Stimulated activated CD8-positive, alpha-beta memory T cell treated with anti-CD3 and anti-CD28 coated beads, Interleukin-15, amount 100 ng/mL, for 4 hours (primary cell): Measurements from ENCODE around the gene HOXD1.

ENCODE experiments used
- DNase-seq, 2 donors: peaks; one replicate each; pipeline ENCODE4 v3.0.0-alpha.2; 2020; ENCODE audit warnings: low read depth in 2 of 2

Gene HOXD1

DNA sequence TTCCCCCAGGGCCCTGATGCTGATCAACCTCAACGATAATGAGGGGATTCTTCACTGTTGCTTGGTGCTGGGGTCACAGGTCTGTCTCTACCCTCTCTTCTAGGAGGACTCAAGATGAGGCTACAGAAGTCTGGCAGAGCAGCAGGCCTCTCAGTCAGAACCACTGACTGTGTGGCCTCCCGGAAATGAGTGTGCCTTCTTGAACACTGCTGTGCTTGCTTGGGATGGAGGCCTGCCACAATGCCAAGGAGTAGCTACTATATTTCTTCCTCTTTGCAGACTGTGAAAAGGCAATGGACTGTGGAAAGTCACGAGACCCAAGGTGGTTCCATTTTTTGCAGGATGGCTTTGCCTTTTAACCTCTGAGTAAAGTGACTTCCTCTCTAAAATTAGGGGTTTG is 5.8 kb upstream of the HOXD1 start:
- no peak for DNase-seq

DNA sequence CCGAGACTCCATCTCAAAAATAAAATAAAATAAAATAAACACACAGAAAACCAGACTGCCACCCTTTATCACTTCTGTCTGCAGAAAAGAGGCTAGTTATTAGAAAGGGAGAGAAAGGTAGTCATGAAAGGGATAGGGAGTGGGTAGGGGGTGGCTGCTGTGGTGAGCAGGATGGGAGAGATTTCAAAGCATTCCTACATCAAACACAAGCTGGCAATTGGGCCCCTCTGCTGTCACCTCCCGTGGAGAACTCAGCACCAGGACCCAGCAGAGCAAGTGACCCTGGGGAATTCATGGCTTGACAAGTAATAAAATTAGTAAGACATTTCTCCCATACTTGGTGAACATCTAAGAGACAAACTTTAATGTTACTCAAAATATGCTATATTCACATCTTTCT is 3.7 kb upstream of the HOXD1 start:
- DNase-seq, result no peak

DNA sequence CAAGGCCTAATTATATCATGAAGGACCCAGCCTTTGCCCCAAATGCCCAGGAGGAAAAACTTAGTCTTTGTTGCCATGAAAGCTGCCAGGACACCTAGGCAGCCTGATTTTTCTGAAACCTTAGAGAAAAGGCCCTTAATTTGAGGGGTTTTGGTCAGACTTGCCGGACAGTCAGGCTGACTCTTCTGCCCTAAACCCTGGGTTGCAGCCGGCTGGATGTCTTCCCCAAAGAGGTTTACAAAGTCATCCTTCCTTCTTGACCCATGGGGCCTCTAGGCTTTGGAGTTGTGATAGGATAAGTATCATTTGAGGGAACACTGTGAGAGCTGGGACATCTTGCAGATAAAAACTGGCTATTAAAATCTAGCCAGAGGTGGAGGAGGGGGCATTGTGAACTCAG is 2.4 kb upstream of the HOXD1 start:
- DNase-seq, result no peak

DNA sequence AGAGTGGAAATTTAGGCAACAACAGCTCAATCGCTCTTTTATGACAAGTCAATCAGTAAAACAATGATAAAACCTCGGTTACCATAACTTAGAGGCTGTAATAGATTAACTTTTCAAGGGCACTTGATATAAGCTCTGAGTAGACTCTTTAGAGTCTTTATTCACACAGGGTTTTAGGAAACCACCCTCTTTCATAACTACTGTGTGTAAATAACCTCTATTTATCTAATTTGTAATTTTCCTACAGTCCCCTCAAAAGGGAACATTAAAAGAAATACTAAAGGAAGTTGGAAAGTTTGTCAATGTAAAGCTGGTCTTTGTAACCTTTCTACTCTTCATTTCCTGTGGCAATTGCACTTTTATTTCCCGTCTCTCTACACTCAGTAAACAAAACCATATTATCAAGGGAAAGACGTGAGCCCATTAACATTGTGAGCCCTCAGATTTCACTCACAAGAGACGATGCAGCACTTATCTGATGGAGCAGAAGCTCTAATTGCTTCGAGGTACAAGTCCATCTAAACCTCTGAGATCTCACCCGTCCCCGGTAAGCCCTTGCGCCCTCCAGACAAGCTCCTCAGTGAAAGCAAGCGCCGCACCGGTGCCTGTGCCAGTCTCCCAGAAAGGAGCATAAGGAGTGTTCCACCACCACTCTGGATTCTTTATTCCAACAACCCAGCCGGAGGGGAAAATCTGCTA is 1.1 kb upstream of the HOXD1 start:
- no peak for DNase-seq

DNA sequence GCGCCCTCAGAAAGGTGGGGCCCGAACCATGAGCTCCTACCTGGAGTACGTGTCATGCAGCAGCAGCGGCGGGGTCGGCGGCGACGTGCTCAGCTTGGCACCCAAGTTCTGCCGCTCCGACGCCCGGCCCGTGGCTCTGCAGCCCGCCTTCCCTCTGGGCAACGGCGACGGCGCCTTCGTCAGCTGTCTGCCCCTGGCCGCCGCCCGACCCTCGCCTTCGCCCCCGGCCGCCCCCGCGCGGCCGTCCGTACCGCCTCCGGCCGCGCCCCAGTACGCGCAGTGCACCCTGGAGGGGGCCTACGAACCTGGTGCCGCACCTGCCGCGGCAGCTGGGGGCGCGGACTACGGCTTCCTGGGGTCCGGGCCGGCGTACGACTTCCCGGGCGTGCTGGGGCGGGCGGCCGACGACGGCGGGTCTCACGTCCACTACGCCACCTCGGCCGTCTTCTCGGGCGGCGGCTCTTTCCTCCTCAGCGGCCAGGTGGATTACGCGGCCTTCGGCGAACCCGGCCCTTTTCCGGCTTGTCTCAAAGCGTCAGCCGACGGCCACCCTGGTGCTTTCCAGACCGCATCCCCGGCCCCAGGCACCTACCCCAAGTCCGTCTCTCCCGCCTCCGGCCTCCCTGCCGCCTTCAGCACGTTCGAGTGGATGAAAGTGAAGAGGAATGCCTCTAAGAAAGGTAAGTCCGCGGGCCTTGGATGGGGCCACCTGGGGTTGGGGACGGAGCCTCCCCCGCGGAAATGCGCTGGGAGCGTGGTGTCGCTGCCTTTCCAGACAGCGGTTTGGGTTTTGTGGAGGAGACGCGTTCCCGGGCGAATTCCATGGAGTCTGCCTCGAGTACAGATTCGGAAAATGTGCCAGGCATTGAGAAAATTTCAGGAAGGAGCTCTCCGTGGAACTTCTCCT is 559 bp downstream of the HOXD1 start:
- DNase-seq, result no peak

DNA sequence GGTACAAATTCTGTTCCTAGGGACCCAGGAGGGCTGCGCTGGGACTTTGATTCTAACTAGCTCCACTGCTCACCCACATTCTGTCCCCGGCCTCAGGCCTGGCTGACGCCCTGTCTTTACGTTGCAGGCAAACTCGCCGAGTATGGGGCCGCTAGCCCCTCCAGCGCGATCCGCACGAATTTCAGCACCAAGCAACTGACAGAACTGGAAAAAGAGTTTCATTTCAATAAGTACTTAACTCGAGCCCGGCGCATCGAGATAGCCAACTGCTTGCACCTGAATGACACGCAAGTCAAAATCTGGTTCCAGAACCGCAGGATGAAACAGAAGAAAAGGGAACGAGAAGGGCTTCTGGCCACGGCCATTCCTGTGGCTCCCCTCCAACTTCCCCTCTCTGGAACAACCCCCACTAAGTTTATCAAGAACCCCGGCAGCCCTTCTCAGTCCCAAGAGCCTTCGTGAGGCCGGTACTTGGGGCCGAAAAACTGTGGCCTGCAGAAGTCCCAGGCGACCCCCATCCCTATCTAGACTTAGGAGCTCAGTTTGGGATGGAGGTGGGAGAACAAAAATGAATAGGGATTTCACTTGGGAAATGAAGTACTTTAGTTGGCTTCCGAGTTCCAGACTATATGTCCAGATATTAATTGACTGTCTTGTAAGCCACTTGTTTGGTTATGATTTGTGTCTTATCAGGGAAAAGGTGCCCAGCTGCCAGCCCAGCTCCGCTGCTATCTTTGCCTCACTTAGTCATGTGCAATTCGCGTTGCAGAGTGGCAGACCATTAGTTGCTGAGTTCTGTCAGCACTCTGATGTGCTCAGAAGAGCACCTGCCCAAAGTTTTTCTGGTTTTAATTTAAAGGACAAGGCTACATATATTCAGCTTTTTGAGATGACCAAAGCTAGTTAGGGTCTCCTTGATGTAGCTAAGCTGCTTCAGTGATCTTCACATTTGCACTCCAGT is 1.5 kb downstream of the HOXD1 start:
- no peak for DNase-seq

DNA sequence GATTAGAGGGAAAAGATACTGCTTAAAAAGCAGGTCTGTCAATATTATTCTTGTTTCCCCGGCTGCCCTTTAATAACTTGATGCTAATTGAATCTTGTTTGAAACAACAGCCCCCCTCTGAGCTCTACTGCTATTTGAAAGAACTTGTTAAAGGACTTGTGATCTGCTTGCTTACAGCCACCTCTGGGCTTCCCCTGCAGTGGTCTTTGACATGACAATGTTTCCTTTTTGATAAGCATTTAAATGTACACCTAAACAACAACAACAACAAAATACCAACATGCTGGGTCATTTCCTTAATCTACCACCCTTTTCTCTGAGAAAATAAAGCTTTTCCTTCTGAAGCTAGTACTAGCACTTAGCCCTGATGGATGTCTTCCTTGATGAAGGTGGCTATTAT is 3.9 kb downstream of the HOXD1 start:
- DNase-seq, result no peak

DNA sequence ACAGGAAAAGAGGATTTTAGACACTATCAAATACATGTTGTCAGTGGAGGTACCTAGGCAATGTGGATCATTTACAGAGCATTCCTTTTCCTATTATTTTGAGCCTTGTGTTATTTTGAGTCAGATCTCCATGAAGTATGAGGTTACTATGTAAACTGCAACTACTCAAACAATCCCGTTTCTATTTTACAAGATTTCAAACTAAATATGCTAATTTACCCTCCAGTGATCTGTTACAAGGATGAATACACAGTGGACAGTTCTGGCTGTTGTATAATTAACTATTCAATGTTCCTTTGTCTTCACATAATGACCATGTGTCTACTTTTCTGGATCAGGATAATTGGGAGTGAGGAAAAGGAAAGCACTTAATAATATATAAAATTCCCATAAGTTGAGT is 4.6 kb downstream of the HOXD1 start:
- no peak for DNase-seq

DNA sequence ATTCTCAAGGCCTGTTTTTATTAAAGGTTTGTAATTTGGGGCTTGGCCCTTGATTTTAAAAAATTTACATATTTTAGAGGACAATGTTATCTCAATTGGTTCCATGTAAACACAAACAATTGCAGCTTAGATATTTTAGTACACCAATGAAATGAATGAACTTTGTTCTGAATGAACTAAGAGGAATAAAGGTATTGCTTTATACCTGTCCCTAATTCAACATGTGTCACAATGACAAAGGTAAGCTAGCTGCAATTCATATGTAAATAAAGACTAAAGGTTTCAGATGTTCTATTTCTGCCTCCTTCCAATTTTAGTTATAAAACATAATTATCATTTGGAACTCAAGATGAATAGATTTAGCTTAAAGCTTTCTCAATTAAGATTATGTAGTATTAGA is 11.4 kb downstream of the HOXD1 start:
- no peak for DNase-seq

DNA sequence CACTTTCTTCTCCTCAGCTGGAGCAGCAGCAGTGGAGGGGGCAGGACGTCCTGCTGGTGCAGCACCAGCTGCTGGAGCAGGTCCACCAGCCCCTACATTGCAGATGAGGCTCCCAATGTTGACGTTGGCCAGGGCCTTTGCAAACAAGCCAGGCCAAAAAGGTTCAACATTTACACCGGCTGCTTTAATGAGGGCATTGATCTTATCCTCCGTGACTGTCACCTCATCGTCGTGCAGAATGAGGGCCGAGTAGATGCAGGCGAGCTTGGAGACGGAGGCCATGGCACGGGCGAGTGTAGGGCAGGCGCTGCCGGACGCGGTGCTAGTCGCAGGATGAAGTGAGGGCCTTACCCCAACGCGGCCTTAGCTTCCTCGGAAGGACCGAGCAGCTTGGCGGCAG is 12.5 kb downstream of the HOXD1 start:
- DNase-seq, result no peak

DNA sequence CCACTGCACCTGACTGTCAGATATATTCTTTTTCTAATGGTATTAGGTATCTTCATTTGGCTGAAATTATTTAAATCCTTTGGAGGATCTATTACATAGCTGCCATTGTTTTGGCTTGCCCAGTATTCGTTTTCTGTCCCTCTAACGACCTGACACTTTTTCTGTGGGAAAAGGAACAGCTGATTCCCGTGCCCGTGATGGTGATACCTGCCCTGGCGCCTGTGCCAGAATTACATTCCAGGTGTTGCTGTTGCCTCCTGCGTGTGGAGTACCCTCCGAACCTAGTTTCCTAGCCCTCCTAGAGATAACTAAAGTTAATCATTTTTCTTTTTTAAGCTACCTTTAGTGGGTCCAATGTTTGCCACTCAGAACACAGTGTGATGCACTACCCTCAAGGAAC is 14.0 kb downstream of the HOXD1 start:
- DNase-seq, result no peak

DNA sequence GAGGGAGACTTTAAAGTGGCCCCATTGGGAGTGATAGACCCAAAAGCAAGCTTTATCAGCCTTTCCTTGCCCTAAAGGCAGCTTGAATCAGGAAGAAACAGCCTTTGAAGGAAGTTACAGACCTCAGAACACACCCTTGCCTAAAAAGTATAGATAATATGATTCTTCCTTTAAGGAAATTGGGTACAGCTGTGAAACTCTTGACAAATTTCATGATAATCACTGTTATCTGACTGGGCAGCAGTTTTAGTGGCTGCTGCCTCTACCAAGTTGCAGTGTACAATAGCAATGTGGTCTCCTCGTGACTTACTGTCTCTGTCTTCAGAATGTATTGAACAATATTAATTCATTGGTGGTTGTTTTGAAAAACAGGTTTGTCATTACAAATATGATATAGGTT is 16.7 kb downstream of the HOXD1 start:
- no peak for DNase-seq

DNA sequence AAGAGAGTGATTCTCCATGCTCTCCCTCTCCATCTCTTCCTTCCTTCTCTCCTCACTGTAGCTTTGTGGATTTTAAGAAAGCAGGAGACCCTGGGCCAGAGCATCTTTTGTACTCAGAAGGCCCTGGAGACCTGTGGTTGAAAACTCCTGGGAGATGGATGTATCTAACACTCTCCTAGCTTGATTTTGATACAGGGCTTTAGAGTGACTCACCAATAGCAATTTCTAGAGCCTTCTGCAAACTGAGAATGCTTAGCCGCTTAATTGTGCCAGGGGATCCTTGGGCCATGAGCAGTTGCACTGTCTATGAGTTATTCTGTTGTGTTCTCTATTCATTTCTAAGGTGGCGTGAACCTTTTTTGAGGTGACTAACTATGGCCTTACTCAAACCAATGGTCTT is 17.7 kb downstream of the HOXD1 start:
- DNase-seq, result no peak

DNA sequence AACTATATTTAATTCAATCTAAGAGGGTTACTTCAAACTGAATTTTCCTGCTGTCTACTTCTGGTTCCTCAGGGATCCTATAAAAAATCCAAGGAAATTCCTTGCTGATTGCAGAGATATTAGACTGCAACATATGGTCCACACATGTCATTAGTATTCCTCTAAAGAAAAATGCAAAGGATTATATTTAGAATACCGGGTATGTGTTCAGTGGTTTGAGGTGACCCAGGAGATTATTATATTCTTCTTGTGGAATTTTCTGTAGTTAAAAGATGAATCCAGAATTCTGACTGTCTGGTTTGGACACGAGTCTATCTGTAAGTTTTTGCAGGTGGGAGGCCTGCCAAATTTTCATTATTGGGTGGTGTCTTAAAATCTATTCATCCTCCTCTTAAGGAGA is 18.2 kb downstream of the HOXD1 start:
- DNase-seq, result no peak

DNA sequence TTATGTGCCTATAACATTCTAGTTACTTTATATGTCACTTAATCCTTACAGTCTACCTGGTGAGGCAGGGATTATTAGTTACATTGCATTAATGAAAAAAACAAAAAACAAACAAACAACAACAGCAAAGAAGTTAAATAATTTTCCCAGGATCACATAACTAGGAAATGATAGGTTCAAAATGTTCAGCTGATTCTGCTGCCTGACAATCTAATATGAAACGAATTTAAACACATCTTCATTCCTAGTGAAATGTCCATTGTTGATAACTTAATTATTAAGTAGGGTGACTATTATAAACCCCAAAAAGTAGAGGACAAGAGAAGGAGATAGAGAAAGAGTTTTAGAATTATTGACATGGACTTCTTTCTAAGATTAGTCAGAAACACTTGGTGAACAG is 22.6 kb downstream of the HOXD1 start:
- DNase-seq, result no peak

DNA sequence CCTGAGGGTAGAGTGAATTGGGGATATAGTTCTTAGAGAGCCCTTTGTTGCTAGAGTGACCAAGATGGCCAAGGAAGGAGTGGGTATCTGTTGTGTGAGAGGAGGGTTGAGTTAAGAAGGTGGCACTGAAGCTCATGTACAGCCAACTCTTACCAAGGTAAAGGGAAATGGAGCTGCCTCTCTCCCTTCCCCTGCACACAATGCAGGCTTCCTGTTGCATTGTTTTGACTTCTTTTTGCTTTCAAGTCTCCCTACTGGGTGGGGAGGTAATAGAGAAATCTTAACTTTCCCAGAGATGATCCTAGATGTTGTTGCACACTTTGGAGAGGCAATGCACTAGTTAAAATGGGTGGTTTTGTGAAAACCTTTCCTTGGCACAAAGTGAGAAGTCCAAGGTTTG is 23.8 kb downstream of the HOXD1 start:
- no peak for DNase-seq

DNA sequence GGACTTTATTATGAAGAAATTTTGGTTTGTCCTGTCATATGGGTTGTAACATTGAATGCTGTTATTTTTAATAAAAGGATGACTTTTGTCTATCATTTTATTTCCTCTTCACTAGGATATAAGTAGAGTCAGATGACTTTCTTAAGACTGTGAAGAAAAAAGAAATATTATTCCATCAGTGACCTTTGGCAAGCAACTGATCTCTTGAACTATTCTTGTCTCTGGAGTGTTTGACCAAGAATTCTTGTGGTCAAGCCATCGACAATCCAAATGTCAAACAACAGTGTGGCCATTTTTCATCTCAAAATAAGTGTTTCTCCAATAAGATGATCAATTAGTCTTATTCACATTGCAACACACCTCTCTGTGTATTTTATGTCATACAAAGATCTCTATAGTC is 24.9 kb downstream of the HOXD1 start:
- no peak for DNase-seq

DNA sequence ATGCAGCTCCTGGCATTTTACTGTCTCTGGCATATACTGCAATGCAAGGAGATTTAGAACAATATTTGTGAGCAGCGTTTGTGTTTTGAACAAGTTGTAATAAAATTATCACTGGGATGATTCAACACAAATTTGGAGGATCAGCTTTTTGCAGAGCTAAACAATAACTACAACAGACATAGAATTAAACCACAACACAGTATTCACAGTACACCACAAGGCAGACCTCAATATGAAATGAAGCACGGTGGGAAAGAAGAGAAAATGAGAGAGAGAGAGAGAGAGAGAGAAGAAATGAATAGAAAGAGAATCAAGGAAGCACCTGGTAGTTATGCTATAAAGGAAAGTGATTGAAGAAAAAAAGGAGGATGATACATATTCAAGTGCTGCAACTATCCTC is 39.4 kb downstream of the HOXD1 start:
- no peak for DNase-seq

DNA sequence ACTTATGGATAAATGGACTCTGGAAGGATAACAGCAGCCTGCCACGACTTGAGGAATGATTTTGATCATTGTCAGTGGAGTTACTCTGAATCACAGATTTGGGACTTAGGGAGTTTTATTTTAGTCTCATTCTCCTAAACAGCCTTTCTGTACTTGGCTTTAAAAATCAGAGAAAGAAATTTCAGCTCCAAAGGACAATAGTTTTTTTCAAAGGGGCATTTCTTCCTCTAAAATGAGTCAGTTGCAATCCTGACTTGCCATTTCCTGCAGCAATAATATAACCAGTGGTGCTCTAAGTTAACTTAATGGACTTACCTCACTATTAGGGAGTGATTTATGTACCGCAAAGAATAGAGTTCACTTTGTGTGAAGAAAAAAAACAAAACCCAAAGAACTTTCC is 45.7 kb downstream of the HOXD1 start:
- no peak for DNase-seq

DNA sequence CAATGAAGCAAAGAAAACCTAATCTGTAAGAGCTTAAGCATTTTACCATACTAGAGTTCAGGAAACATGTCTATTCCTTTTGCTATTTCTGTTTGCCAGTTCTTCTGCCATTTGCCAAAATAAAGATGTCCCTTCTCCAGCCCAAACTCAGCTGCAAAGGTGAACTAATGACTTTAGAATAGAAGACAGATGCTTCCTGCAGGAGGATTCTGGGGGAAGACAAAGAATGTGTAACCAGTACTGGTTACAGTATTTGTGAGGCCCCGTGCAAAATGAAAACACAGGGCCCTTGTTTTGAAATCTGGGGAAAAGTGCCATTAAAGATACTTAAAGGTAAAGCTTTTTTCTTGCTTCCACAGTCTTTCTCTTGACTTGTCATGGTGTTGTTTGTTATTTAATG is 46.5 kb downstream of the HOXD1 start:
- no peak for DNase-seq

DNA sequence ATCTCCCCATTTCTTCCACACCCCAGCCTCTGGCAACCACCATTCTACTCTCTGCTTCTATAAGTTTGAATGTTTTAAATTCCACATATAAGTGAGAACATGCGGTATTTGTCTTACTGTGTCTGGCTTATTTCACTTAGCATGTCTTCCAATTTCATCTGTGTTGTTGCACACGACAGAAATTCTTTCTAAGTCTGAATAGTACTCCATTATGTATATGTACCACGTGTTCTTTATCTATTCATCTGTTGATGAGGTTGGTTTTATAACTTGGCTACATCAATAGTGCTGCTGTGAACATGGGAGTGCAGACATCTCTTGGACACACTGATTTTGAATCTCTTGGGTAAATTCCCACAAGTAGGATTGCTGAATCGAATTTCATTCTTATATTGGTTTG is 49.0 kb downstream of the HOXD1 start:
- no peak for DNase-seq

DNA sequence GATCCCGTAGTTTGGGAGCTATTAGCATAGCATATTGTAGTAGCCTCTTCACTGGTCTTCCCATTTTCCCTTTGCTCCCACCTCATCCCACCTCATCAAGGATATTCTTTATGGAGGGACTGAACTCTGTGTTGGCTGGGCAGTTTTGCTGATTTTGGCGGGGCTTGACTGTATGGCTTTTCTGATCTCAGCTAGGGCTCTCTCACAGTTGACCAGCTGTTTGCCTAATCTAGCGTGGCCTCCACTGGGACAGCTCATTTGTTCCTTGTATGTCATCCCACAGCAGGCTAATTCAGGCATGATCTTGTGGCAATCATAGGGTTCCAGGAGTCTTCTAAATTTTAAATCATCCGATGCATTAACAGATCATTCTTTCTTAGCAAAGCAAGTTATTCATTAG is 50.6 kb downstream of the HOXD1 start:
- no peak for DNase-seq
